ENCODE data around the gene PET117.

GRCh38 chr20:18091623-18092022 lies 46.0 kb upstream of the PET117 start:
- TF ChIP-seq POLR2AphosphoS5 (IDR thresholded peaks at IDR 0.05; ENCODE audit: borderline replicate concordance, low read depth, low read length) (no peak), EZH2 (IDR thresholded peaks at IDR 0.05) (no peak)
